GM21447 (cell line): ENCODE measurements around the gene TECR.
A peak's percentile ranks its signal among the peaks of the same experiment; 100 is the strongest.
"Not testable (repeated sequence)": the region's sequence is repeated elsewhere in the genome, so short reads cannot be mapped to it uniquely, and the experiment has no call there.

Experiments used
- ATAC-seq: cut with Tn5 transposase; IDR thresholded peaks from one replicate; pipeline ENCODE4 v1.9.1; 2021; ENCODE audit not compliant: unreplicated experiment

Gene TECR

DNA sequence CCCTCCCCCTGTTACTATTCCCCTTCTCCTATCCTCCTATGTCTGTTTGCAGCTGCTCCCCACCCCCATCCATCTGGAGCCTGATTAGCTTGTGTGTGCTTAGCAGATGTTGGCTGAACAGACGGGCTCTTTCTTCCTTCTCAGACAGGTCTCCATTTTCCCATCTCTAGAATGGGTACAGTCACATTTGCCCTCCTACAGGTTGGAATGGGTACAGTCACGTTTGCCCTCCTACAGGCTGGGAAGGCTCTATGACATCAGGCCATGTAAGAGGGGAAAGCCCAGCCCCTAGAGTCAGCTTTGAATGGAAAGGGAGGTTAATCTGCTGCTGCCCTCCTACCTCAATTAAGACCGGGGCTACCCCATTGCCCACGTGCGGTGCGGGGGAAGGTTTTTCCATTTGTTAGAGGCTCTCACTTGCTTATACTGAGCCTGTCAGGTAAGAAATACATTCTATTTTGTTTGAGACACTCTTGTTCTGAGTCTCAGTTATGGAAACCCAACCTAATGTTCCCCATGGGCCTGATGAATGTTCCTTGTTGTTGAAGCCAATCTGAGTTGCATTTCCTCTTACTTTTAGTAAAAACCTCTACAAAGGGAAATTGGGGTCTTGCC, 51.3 kb downstream of the TECR start:
- ATAC-seq = no peak

GRCh38 chr19:14582894-14583340, 53.5 kb downstream of the TECR start, which contains the start of gene CLEC17A:
TSS of gene CLEC17A (plus strand) at chr19:14583084. CDS start at chr19:14583161, 77 bp downstream.
- peak; percentile 36 for ATAC-seq

DNA sequence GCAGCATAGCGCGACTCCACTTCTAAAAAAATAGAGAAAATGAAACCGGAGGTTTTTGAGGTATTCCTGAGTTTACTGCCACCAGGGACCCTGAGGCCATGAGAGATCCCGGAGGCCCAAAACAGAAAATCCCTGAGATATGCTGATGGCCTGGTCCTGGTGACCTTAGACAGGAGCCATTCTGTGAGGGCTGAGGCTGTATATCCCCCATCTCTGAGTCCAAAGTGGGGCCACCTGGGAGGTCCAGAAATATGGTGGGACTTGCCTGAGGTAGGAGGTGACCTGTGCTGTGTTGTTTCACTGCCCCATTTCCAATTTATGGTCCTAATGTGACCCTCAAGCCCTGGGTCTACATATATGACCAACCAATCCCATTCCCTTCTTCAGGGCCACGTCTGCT, 55.0 kb downstream of the TECR start:
- not testable (repeated sequence) for ATAC-seq

DNA sequence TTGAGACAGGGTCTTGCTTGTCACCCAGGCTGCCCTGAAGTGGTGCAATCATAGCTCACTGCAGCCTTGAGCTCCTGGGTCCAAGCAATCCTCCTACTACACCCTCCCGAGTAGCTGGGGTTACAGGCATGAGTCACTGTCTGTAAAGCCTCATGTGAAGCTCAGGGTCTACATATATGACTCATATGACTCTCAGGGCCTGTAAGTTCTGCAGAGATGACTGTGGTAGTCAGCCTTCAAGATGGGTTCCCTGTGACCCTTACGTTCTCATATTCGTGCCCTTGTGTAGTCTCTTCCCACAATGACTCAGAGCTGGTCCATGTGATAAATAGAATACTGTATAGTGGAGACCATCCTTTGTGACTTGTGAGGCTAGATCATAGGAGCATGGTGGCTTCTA, 55.8 kb downstream of the TECR start:
- peak; percentile 49 for ATAC-seq

DNA sequence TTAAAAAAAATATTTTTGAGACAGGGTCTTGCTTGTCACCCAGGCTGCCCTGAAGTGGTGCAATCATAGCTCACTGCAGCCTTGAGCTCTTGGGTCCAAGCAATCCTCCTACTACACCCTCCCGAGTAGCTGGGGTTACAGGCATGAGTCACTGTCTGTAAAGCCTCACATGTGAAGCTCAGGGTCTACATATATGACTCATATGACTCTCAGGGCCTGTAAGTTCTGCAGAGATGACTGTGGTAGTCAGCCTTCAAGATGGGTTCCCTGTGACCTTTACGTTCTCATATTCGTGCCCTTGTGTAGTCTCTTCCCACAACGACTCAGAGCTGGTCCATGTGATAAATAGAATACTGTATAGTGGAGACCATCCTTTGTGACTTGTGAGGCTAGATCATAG, 60.0 kb downstream of the TECR start:
- ATAC-seq = not testable (repeated sequence)

DNA sequence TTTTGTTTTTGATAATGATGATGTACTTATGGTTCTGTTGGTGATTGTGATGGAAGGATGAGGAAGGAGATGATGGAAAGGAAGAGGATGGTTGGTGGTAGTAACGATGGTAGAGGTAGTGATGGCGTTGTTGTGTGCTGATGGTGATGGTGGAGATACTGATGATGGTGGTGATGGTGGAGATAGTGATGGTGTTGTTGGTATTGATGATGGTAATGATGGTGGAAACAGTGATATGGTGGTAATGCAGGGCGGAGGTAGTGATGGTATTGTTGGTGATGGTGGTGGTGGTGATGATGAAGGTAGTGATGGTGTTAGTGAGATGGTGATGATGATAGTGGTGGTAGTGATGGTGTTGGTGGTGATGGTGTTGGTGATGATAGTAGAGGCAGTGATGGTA, 66.2 kb downstream of the TECR start:
- no peak for ATAC-seq

DNA sequence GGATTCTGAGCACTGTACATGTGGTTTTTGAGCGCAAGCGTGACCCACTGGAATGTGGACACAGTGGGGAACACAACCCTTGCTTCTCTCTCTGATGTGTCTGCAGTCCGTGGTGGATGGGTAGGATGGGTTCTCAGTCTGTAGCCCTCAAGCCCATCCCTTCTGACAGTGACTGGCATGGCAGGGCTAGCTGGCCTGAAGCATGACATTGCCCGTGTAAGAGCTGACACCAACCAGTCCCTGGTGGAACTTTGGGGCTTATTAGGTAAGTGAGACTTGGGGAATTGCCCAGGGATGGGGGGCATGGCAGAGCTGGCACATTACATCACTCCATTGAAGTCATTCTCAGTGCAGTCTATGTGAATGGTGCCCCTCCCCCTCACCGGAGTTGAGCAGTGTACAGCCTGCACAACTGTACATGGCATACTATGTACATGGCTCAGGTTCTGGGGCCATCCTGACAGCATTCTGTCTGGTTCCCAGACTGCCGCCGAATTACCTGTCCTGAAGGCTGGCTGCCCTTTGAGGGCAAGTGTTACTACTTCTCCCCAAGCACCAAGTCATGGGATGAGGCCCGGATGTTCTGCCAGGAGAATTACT, 70.3 kb downstream of the TECR start:
- ATAC-seq = no peak

DNA sequence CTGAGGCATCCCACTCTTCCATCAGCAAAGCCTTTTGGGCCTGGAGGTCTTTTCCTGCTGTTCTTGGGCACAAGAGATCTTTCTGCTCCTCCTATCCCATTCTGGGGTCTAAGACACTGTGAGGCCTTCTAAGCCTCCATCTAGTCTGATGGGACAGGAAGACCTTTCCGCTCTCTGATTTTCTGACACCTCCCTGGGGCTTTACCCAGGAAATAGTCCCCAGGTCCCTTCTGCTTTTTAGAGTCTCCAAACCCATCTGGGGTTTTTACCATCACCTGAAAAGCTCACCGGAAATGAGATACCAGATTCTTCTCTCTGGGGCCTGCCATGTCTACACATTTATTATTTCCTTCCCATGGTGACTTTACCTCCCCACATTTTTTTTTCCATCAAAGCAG, 74.6 kb downstream of the TECR start:
- ATAC-seq = peak; percentile 84

- no peak for ATAC-seq
Measured at GRCh38 chr19:14606627-14607026, 77.2 kb downstream of the TECR start.

DNA sequence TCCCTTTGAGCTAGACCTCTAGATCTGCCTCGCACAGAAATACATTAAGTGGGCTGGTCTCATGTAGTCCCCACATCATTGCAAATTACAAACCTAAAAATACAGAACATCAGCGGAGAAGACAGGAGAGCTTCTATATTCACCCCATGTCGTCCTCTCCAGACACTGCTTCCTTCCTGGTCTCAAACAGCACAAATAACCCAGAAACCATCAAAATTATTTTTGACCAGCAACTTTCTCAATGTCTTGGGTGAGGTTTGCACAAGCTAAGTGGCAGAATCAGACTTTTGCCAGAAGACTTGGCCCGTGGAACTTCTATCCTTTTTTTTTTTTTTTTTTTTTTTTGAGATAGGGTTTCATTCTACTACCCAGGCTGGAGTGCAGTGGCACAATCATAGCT, 81.7 kb downstream of the TECR start:
- ATAC-seq = no peak

GRCh38 chr19:14612242-14612641, 82.8 kb downstream of the TECR start:
- not testable (repeated sequence) for ATAC-seq

DNA sequence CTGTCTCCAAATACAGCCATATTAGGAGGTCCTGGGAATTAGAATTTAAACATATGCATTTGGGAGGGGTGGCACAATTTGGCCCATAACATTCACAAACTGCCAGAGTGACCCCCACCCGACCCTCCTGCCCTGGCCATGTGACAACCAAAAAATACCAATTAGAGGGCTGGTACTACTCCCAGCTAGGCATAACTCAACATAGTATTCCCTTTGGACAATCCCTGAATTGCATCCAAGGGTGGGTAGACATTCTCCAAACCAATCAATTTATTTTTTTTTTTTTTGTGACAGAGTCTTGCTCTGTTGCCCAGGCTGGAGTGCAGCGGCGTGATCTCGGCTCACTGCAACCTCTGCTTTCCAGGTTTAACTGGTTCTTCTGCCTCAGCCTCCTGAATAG, 83.3 kb downstream of the TECR start:
- ATAC-seq = no peak

DNA sequence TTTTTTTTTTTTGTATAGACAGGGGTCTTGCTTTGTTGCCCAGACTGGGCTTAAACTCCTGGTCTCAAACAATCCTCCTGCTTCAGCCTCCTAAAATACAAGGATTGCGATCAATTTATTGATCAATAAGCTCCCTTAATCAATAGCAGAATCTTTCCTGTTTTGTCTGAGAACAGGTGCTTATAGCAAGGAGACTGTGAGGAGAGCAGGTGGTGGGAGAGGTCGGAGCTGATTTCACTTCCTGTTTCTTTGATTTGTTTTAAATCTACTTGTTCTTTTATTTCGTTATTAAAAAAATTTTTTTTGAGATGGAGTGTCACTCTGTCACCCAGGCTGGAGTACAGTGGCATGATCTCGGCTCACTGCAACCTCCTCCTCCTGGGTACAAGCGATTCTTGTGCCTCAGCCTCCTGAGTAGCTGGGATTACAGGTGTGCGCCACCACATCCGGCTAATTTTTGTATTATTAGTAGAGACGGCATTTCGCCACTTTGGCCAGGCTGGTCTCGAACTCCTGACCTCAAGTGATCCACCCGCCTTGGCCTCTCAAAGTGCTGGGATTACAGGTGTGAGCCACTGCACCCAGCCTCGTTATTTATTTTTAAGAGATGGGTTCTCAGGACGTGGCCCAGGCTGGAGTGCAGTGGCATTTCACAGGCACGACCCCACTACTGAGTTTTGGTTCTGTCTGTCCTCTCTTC, 84.2 kb downstream of the TECR start:
- not testable (repeated sequence) for ATAC-seq

GRCh38 chr19:14614099-14614412, 84.7 kb downstream of the TECR start:
- ATAC-seq = no peak
